Esophagus muscularis mucosa (tissue), 4 donors: ENCODE measurements around the gene CDC25B. TPM values are rescaled to one million over a fixed set of nuclear protein-coding genes. Genes with fewer than 3 reads are reported as not detected.

Experiments used
- DNase-seq: peaks from one replicate; pipeline ENCODE4 v3.0.0-alpha.2; 2017; ENCODE audit errors: extremely low spot score
- H3K27ac ChIP-seq, 4 donors: fragments of 200-600 bp; sonication (generic); replicated peaks in 1 of 4; 1 replicate in 3 of 4; 2 replicates in 1 of 4; pipeline ENCODE4 v1.5.1; 2016 to 2019; ENCODE audit warnings: mild to moderate bottlenecking in 1 of 4
- H3K27me3 ChIP-seq, 4 donors: fragments of 200-600 bp; sonication (generic); one replicate each; pipeline versions ENCODE4 v1.5.1 to v1.6.0; 2016 to 2019
- H3K36me3 ChIP-seq, 4 donors: fragments of 200-600 bp; sonication (generic); one replicate each; pipeline ENCODE4 v1.5.1; 2016 to 2019
- H3K4me1 ChIP-seq, 4 donors: fragments of 200-600 bp; sonication (generic); one replicate each; pipeline ENCODE4 v1.5.1; 2016 to 2019
- H3K4me3 ChIP-seq, 4 donors: fragments of 200-600 bp; sonication (generic); 1 replicate in 2 of 4; 2 replicates in 2 of 4; pipeline ENCODE4 v1.5.1; 2016 to 2019; ENCODE audit warnings: mild to moderate bottlenecking in 4 of 4, moderate library complexity in 1 of 4
- H3K9me3 ChIP-seq, 4 donors: fragments of 200-600 bp; sonication (generic); 1 replicate in 3 of 4; 2 replicates in 1 of 4; pipeline ENCODE4 v1.5.1; 2016 to 2019
- CTCF ChIP-seq, 3 experiments: fragments of 200-600 bp in 2 of 3; fragments of 450-650 bp in 1 of 3; sonication (generic) in 2 of 3; IDR thresholded peaks; one replicate each; pipeline ENCODE4 v1.5.1; 2017 to 2019; ENCODE audit warnings: antibody characterized with exemption in 3 of 3, mild to moderate bottlenecking in 2 of 3, moderate library complexity in 1 of 3
- EP300 ChIP-seq: sonication (generic); formaldehyde crosslinking; IDR thresholded peaks from one replicate; pipeline ENCODE4 v1.6.1; 2017; ENCODE audit warnings: antibody characterized with exemption
- POLR2A ChIP-seq: fragments of 450-650 bp; IDR thresholded peaks from one replicate; pipeline ENCODE4 v1.6.1; 2017; ENCODE audit warnings: antibody characterized with exemption, moderate library complexity, mild to moderate bottlenecking, low read depth
- POLR2AphosphoS5 ChIP-seq, 2 donors: sonication (generic); formaldehyde crosslinking; IDR thresholded peaks; one replicate each; pipeline ENCODE4 v1.6.1; 2017; ENCODE audit warnings: antibody characterized with exemption in 2 of 2
- WGBS: methylation state at CpG from one replicate; pipeline ENCODE4 v1.1.5; 2018; 5-methylcytosine and 5-hydroxymethylcytosine counted together
- intact Hi-C: fragments of 100-400 bp; cut with DNase I; formaldehyde crosslinking; loops from one replicate; pipeline ENCODE4 v1.15.1; 2023
- total RNA-seq, 4 donors: library from RNA; depleted of rRNA; stranded (reverse); fragments of >200 nt; gene quantifications; one replicate each; pipeline versions ENCODE4 v1.1.0 to v1.2.1, GENCODE V29; 2016

The CDC25B gene
- total RNA-seq, 4 donors from 2014 or later, result 29.9 to 43.1 (median 35.6) TPM

DNA sequence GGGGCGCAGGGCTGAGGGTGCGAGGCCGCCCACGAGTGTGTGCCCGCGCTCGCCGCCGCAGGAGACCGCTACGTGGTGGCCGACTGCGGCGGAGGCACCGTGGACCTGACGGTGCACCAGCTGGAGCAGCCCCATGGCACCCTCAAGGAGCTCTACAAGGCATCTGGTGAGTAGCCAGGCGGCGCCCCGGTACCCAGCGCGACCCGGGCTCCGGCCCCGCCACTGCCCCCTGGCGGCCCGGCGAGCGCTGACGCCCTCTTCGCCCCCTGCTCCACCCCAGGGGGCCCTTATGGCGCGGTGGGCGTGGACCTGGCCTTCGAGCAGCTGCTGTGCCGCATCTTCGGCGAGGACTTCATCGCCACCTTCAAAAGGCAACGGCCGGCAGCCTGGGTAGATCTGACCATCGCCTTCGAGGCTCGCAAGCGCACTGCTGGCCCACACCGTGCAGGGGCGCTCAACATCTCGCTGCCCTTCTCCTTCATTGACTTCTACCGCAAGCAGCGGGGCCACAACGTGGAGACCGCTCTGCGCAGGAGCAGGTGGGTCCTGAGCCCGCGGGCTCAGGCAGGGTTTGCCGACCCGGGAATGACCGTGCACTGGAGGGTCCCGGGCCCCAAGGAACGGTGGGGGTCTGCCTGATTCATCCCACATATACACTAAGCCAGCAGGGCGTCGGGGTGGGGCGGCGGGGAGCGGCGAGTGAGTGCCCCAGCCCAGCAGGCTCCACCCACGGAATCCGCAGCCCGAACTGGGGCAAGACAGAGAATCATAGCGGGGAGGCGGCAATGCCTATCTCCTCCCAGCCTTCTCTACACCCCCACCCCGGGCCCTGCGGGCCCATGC lies 46.2 kb upstream of the CDC25B start:
- peak overlapping the region in 3 of 4 donors; percentile 7 to 23 (median 14) for H3K4me3 ChIP-seq
- peaks cover 0 to 23% (median 0%) of the 10 kb centered on the region in 4 donors for H3K27me3 ChIP-seq
- intact Hi-C loops, result no loop called here
- peaks cover 0 to 71% (median 52%) of the 10 kb centered on the region in 4 donors for H3K36me3 ChIP-seq
- no peak overlapping the region for H3K27ac ChIP-seq
- no peak for TF ChIP-seq POLR2A
- TF ChIP-seq CTCF (IDR thresholded peaks at IDR 0.05), result peak; percentile 53 to 69 (median 55)
- H3K9me3 ChIP-seq, result no peaks in the 10 kb centered on the region
- DNase-seq, result no peak
- H3K4me1 ChIP-seq, result peaks cover 31 to 50% (median 37%) of the 10 kb centered on the region in 4 donors
- WGBS, result 66% methylated on average over 19 of the region's 72 CpGs

DNA sequence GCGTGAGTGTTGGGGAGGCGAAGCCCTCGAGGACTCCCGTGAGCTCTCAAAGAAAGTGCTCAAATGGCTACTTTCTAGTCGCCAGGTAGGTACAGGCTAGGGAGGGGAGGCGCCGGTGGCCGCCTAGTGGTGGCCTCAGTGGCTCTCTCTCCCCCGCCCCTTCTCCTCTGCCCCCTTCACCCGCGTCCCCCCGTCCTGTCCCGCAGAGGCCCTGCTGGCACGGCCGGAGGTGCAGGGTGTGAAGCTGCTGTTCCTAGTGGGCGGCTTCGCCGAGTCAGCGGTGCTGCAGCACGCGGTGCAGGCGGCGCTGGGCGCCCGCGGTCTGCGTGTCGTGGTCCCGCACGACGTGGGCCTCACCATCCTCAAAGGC lies 44.8 kb upstream of the CDC25B start:
- H3K9me3 ChIP-seq, result no peaks in the 10 kb centered on the region
- peaks cover 0 to 13% (median 0%) of the 10 kb centered on the region in 4 donors for H3K27me3 ChIP-seq
- TF ChIP-seq POLR2A (no peak), EP300 (no peak), POLR2AphosphoS5 (IDR thresholded peaks at IDR 0.05) (no peak), CTCF (IDR thresholded peaks at IDR 0.05) (no peak)
- H3K4me1 ChIP-seq, result peaks cover 31 to 45% (median 35%) of the 10 kb centered on the region in 4 donors
- peaks cover 0 to 71% (median 56%) of the 10 kb centered on the region in 4 donors for H3K36me3 ChIP-seq
- intact Hi-C loops, result no loop called here
- no peak overlapping the region for H3K27ac ChIP-seq
- whole genome bisulfite sequencing, result 87% methylated on average over 23 of the region's 31 CpGs
- peak overlapping the region; percentile 35 to 47 (median 44) for H3K4me3 ChIP-seq
- DNase-seq, result no peak

DNA sequence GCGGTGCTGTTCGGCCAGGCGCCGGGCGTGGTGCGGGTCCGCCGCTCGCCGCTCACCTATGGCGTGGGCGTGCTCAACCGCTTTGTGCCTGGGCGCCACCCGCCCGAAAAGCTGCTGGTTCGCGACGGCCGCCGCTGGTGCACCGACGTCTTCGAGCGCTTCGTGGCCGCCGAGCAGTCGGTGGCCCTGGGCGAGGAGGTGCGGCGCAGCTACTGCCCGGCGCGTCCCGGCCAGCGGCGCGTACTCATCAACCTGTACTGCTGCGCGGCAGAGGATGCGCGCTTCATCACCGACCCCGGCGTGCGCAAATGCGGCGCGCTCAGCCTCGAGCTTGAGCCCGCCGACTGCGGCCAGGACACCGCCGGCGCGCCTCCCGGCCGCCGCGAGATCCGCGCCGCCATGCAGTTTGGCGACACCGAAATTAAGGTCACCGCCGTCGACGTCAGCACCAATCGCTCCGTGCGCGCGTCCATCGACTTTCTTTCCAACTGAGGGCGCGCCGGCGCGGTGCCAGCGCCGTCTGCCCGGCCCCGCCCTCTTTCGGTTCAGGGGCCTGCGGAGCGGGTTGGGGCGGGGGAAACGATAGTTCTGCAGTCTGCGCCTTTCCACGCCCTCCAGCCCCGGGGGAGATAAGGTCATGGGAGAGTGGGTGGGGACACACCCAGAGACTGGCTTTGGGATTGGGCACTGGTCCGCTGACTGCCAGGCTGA lies 44.3 kb upstream of the CDC25B start:
- Histone ChIP-seq H3K27me3 (peaks cover 0 to 13% (median 0%) of the 10 kb centered on the region in 4 donors), H3K4me1 (peaks cover 31 to 46% (median 35%) of the 10 kb centered on the region in 4 donors), H3K36me3 (peaks cover 0 to 75% (median 54%) of the 10 kb centered on the region in 4 donors), H3K4me3 (peak overlapping the region; percentile 35 to 47 (median 44)), H3K9me3 (no peaks in the 10 kb centered on the region), H3K27ac (no peak overlapping the region)
- no peak for DNase-seq
- TF ChIP-seq POLR2AphosphoS5 (IDR thresholded peaks at IDR 0.05) (no peak), CTCF (IDR thresholded peaks at IDR 0.05) (no peak), POLR2A (no peak), EP300 (no peak)
- intact Hi-C loops, result no loop called here
- 61% methylated on average over 41 of the region's 95 CpGs for WGBS

DNA sequence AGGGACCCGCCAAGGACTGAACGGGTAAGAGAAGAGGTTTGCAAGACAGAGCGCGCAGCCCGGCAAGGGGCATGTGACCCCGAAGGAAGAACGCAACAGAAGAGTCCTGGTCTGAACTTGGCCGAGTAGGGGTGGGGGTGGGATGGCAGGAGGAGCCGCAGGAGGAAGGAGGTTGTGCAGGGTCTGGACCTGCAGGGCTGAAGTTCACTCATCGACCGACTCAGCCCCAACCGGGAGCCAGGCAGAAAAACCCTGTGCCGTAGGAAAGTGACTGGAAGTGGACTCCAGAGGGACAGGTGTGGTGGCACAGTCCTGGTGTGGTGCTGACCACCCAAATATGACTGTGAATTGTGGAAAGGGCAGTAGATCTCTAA lies 43.7 kb upstream of the CDC25B start:
- DNase-seq, result no peak
- WGBS, result 62% methylated on average over 12 of the region's 13 CpGs
- Histone ChIP-seq H3K27me3 (peaks cover 0 to 13% (median 0%) of the 10 kb centered on the region in 4 donors), H3K9me3 (no peaks in the 10 kb centered on the region), H3K4me3 (peak overlapping the region; percentile 35 to 47 (median 44)), H3K4me1 (peaks cover 31 to 51% (median 35%) of the 10 kb centered on the region in 4 donors), H3K27ac (no peak overlapping the region), H3K36me3 (peaks cover 0 to 80% (median 54%) of the 10 kb centered on the region in 4 donors)
- intact Hi-C loops, result no loop called here
- TF ChIP-seq CTCF (IDR thresholded peaks at IDR 0.05) (no peak), POLR2A (no peak), EP300 (no peak), POLR2AphosphoS5 (IDR thresholded peaks at IDR 0.05) (no peak)
